DND-41 (cell line): ENCODE results near the gene NAP1L4.

ENCODE experiments used
- ATAC-seq: fragments of 200-7000 bp; cut with Tn5 transposase; 3 replicates; pipeline ENCODE4 v1.9.1; 2021; ENCODE audit warnings: low read depth; ENCODE audit not compliant: insufficient read depth
- DNase-seq: peaks from one replicate; pipeline ENCODE4 v3.0.0-alpha.2; 2020
- H2AFZ ChIP-seq: 2 replicates; pipeline ENCODE4 v1.6.0; 2012; ENCODE audit warnings: low read depth, low read length
- H3K27ac ChIP-seq: 2 replicates; pipeline ENCODE4 v1.5.1; 2012; ENCODE audit warnings: low read length, inconsistent platforms
- H3K27me3 ChIP-seq: fragments of 200-600 bp; sonication (generic); 2 replicates; pipeline ENCODE4 v1.6.0; 2012; ENCODE audit warnings: low read length, mild to moderate bottlenecking, inconsistent platforms; ENCODE audit not compliant: insufficient read depth, poor library complexity
- H3K36me3 ChIP-seq: 2 replicates; pipeline ENCODE4 v1.5.1; 2012; ENCODE audit warnings: low read length, inconsistent platforms; ENCODE audit not compliant: insufficient read depth
- H3K4me1 ChIP-seq: 2 replicates; pipeline ENCODE4 v1.5.1; 2012; ENCODE audit warnings: mild to moderate bottlenecking, low read length; ENCODE audit not compliant: insufficient read depth
- H3K4me2 ChIP-seq: 2 replicates; pipeline ENCODE4 v1.6.0; 2012; ENCODE audit warnings: mild to moderate bottlenecking, moderate library complexity, low read length, inconsistent platforms; ENCODE audit not compliant: insufficient read depth
- H3K4me3 ChIP-seq, 2 experiments: fragments of 200-600 bp in 1 of 2; shearing (Covaris generic) in 1 of 2; 2 replicates each; pipeline ENCODE4 v1.5.1; 2012 to 2016; ENCODE audit warnings: inconsistent platforms in 2 of 2, low read length in 2 of 2, mild to moderate bottlenecking in 2 of 2, low read depth in 1 of 2, moderate library complexity in 1 of 2
- H3K79me2 ChIP-seq: 2 replicates; pipeline ENCODE4 v1.6.0; 2012; ENCODE audit warnings: low read length, inconsistent platforms; ENCODE audit not compliant: insufficient read depth
- H3K9ac ChIP-seq: 2 replicates; pipeline ENCODE4 v1.6.0; 2012; ENCODE audit warnings: low read depth, mild to moderate bottlenecking, inconsistent platforms, low read length, moderate library complexity
- H3K9me3 ChIP-seq: 2 replicates; pipeline ENCODE4 v1.5.1; 2012; ENCODE audit warnings: low read length, moderate library complexity, mild to moderate bottlenecking, inconsistent platforms; ENCODE audit not compliant: insufficient read depth, severe bottlenecking
- H4K20me1 ChIP-seq: 2 replicates; pipeline ENCODE4 v1.6.0; 2012; ENCODE audit warnings: low read length; ENCODE audit not compliant: insufficient read depth
- CTCF ChIP-seq: IDR thresholded peaks from 2 replicates; pipeline ENCODE4 v1.5.1; 2012; ENCODE audit warnings: borderline replicate concordance, low read length, moderate library complexity, mild to moderate bottlenecking; ENCODE audit not compliant: poor library complexity, severe bottlenecking; ENCODE audit errors: extremely low read depth
- EZH2 ChIP-seq: IDR thresholded peaks from 3 replicates; pipeline ENCODE4 v1.6.1; 2012; ENCODE audit warnings: borderline replicate concordance, low read depth, mild to moderate bottlenecking, moderate library complexity, low read length, inconsistent platforms; ENCODE audit not compliant: severe bottlenecking

The NAP1L4 gene

GRCh38 chr11:3018596-3018995 lies 26.5 kb upstream of the NAP1L4 start:
- H3K9me3 ChIP-seq: no peaks in the 10 kb centered on the region
- DNase-seq (no peak), ATAC-seq (no peak)
- no peak overlapping the region for H3K4me3 ChIP-seq
- peaks cover 85% of the 10 kb centered on the region for H3K36me3 ChIP-seq
- TF ChIP-seq CTCF (no peak), EZH2 (no peak)
- no peak overlapping the region for H3K4me2 ChIP-seq
- H3K27ac ChIP-seq: no peak overlapping the region
- H3K4me1 ChIP-seq: no peaks in the 10 kb centered on the region
- H4K20me1 ChIP-seq: peaks cover 4% of the 10 kb centered on the region; the same call in 1 of the 2 replicates
- H2AFZ ChIP-seq: no peak overlapping the region
- no peaks in the 10 kb centered on the region for H3K79me2 ChIP-seq
- H3K27me3 ChIP-seq: no peaks in the 10 kb centered on the region
- no peak overlapping the region for H3K9ac ChIP-seq

GRCh38 chr11:3016861-3017260 lies 24.7 kb upstream of the NAP1L4 start:
- Histone ChIP-seq H3K4me2 (no peak overlapping the region), H3K27me3 (no peaks in the 10 kb centered on the region), H3K9ac (no peak overlapping the region), H3K36me3 (peaks cover 86% of the 10 kb centered on the region), H3K9me3 (no peaks in the 10 kb centered on the region), H3K27ac (no peak overlapping the region), H3K4me1 (no peaks in the 10 kb centered on the region), H3K4me3 (no peak overlapping the region), H2AFZ (no peak overlapping the region), H3K79me2 (no peaks in the 10 kb centered on the region), H4K20me1 (peaks cover 4% of the 10 kb centered on the region; the same call in 1 of the 2 replicates)
- DNase-seq (no peak), ATAC-seq (no peak)
- peak; percentile 21 for TF ChIP-seq CTCF
- TF ChIP-seq EZH2: no peak

GRCh38 chr11:3015796-3016195 lies 23.7 kb upstream of the NAP1L4 start:
- H3K9me3 ChIP-seq: no peaks in the 10 kb centered on the region
- H3K36me3 ChIP-seq: peaks cover 89% of the 10 kb centered on the region
- H3K27me3 ChIP-seq: no peaks in the 10 kb centered on the region
- peaks cover 4% of the 10 kb centered on the region; the same call in 1 of the 2 replicates for H4K20me1 ChIP-seq
- H3K9ac ChIP-seq: no peak overlapping the region
- TF ChIP-seq CTCF (no peak), EZH2 (no peak)
- DNase-seq (no peak), ATAC-seq (no peak)
- H3K27ac ChIP-seq: no peak overlapping the region
- no peaks in the 10 kb centered on the region for H3K79me2 ChIP-seq
- no peak overlapping the region for H3K4me2 ChIP-seq
- no peak overlapping the region for H2AFZ ChIP-seq
- no peak overlapping the region for H3K4me3 ChIP-seq
- H3K4me1 ChIP-seq: no peaks in the 10 kb centered on the region

- peaks cover 3% of the 10 kb centered on the region; the same call in 1 of the 2 replicates for H4K20me1 ChIP-seq
- H3K36me3 ChIP-seq: peaks cover 89% of the 10 kb centered on the region
- no peaks in the 10 kb centered on the region for H3K4me1 ChIP-seq
- no peak overlapping the region for H3K4me3 ChIP-seq
- H3K27ac ChIP-seq: 0 out of 2 replicates have a peak overlapping the region, but pooled peaks have one; percentile 16
- no peak for DNase-seq
- TF ChIP-seq CTCF: no peak
- TF ChIP-seq EZH2: no peak
- H3K79me2 ChIP-seq: no peaks in the 10 kb centered on the region
- H3K9ac ChIP-seq: no peak overlapping the region
- no peak for ATAC-seq
- no peak overlapping the region for H2AFZ ChIP-seq
- H3K4me2 ChIP-seq: no peak overlapping the region
- H3K9me3 ChIP-seq: no peaks in the 10 kb centered on the region
- H3K27me3 ChIP-seq: no peaks in the 10 kb centered on the region
These were observed 22.8 kb upstream of the NAP1L4 start for GRCh38 chr11:3014943-3015342.
